ENCODE measurements around the gene KRTAP5-6.

The KRTAP5-6 gene

DNA sequence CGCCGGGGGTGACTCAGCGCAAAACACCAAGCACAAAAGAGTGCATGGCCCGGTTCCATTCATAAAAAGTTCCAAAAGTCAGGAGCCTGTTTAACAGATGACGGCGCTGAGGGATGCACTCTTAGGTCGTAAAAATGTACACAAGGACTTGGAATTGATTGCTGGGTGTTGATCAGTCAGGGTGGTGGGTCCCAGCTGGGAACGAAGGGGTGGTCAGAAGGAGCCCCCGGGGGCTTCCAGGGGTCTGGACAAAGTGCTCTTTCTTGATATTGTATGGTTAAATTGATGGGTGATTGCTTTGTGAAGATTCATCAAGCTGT is 32.7 kb downstream of the KRTAP5-6 start:
- TF ChIP-seq, protein P1, sequence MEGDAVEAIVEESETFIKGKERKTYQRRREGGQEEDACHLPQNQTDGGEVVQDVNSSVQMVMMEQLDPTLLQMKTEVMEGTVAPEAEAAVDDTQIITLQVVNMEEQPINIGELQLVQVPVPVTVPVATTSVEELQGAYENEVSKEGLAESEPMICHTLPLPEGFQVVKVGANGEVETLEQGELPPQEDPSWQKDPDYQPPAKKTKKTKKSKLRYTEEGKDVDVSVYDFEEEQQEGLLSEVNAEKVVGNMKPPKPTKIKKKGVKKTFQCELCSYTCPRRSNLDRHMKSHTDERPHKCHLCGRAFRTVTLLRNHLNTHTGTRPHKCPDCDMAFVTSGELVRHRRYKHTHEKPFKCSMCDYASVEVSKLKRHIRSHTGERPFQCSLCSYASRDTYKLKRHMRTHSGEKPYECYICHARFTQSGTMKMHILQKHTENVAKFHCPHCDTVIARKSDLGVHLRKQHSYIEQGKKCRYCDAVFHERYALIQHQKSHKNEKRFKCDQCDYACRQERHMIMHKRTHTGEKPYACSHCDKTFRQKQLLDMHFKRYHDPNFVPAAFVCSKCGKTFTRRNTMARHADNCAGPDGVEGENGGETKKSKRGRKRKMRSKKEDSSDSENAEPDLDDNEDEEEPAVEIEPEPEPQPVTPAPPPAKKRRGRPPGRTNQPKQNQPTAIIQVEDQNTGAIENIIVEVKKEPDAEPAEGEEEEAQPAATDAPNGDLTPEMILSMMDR (IDR thresholded peaks at IDR 0.05; ENCODE audit: insufficient read depth, missing control alignments): no peak
- no peak for FAIRE-seq
- DNase-seq (ENCODE audit: insufficient read length, low spot score): no peak

DNA sequence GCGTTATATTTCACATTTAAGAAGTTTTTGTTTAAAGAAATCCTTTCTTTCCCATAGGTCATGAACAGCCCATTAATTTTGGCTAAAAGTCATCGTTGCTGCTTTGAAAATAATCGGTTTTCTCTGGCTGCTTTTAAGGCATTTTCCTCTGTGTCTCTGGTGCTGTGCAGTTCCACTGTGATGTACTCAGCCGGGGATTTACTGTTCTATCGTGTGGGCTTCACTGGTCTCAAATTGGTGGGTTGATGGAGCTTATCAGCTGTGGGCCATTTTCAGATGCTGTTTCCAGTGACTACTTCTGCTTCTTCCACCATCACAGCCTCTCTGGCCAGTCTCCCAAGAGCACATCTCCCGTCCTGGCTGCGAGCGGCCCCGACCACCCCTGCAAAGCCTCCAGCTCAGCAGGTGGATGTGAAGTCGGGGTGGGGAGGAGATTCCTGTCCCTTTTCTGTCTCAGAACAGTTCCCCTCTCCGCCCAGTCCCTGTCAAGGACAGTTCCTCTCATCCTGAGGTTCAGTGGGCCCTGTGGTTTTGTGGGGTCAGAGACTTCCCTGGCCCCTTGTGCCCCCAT is 33.1 kb downstream of the KRTAP5-6 start:
- no peak for FAIRE-seq
- TF ChIP-seq, protein P1 (IDR thresholded peaks at IDR 0.05; ENCODE audit: insufficient read depth, missing control alignments): no peak
- no peak for DNase-seq (ENCODE audit: insufficient read length, low spot score)

DNA sequence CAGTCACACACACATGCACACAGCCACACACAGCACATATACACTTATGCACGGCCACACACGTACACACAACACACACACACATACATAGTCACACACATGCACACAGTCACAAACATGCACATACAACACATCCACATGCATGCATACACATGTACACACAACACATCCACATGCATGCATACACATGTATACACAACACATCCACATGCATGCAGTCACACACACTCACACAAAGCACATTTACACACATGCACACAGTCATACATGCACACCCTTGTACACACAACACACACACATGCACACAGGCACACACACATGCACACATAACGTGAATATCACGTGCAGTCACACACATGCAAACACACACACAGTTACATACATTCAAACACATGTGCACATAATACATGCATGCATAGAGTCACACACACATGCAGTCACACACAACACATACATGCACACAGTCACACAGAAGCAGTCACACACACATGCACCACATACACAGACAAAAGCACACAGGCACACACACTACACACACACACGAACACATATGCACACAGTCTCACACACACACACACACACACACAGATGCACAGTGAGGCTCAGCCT is 34.6 kb downstream of the KRTAP5-6 start:
- TF ChIP-seq, protein P1 (IDR thresholded peaks at IDR 0.05; ENCODE audit: insufficient read depth, missing control alignments): no peak
- no peak for FAIRE-seq
- DNase-seq (ENCODE audit: insufficient read length, low spot score): no peak

DNA sequence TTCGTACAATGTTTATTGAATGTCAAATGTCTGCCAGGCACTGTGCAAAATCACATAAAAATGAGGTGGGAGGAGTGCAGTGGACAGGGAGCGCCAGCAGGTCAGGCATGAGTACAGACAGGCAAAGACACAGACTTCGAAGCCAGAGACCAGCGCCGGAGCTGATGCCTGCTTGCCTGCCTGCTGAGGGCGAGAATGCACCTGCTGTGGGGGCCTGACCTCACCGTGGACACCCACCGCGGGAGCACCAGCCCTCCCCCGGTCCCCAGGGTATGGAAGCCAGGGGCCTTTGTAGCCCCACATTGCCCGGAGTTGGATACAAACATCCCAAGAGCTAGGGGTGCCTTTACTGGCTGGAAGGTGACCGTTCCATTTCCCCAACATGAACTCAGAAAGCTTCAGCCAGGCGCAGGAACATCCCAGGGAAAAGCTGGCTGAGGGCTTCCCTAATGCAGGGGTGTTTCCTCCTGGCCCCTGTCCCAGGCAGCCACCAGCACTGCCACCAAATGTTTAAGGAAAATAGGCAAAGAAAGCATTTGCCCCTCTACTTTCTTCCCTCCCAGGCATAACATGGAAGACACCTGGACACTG is 35.5 kb downstream of the KRTAP5-6 start:
- TF ChIP-seq, protein P1 (IDR thresholded peaks at IDR 0.05; ENCODE audit: insufficient read depth, missing control alignments): no peak
- DNase-seq (ENCODE audit: insufficient read length, low spot score) (no peak), FAIRE-seq (no peak)

DNA sequence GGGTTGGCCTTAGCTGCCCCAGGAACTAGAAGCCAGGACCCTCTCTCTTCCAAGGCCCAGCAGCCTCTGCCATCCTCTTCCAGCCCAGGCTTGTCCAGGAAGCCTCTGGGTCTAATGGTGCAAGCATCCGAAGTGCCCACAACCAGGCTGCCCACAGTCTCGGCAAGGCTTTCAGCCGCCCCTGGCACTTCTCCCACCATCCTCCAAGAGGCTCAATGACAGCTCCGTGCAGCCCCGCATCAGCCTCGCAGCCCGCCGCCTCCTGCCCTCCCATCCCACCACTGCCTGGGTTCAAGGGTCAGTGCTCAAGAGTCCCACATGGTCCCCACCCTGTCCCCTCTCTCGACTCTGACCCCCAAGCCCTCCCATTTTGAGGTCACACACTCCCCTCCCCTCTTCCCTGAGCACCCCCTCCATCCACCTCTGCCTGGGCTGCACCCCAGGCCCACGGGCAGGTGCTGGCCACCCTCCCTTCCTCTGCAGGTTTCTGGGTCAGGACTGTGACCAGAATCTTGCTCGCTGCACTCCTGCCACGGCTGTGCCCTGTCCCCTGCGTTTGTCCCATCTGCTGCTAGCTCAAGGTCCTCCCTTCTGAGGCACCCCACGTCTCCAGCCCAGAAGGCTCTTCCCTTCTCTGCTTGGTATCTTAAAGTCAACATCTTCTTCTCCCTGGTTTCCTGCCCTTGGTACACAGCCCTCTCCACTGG is 36.2 kb downstream of the KRTAP5-6 start:
- FAIRE-seq: no peak
- TF ChIP-seq, protein P1 (IDR thresholded peaks at IDR 0.05; ENCODE audit: insufficient read depth, missing control alignments): no peak
- no peak for DNase-seq (ENCODE audit: insufficient read length, low spot score)

DNA sequence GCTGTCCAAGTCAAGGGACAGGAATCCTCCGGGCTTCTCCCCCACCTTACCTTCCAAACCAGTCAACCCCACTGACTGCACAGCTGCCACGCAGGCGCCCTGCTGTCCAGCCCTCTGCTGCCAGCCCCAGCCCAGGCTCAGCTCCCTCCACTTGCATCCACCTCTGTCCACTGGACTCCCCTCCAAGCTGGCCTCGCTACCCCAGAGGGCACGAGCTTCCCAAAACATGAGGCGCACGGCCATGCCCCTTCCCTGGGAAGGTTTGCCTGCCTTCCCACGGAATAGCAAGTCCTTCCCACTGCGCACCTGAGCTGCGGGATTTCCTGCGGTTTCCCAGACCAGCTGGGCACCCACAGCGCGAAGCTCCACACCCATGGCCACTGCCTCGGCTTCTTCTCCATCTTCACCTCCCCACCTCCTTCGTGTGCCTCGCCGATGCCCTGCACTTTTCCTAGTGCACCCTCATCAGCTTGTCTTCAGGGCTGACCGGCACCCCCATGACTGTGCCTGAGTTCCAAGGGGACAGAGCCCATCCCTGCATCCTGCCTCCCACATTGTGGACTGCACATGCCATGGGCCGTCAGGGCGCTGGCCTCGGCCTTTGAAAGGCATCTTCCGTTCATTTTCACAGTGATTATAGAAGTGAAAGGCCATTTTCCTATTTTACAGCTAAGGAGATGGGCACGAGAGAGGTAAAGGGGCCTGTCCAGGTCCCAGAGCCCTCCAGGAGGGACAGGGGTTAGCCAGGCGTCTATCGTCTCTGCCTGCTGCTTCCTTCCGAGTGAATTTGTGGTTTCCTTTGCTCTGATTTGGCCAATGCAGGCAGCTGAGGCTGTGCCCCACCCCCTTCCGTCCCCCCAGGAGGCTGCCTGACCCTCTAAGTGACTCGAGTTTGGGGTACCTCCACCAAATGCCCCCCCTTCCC is 37.0 kb downstream of the KRTAP5-6 start:
- TF ChIP-seq, protein P1 (IDR thresholded peaks at IDR 0.05; ENCODE audit: insufficient read depth, missing control alignments): no peak
- no peak for FAIRE-seq
- no peak for DNase-seq (ENCODE audit: insufficient read length, low spot score)

All from D721Med (cell line).